PC-9 (cell line): Measurements from ENCODE around the gene OR6X1.

Experiments
- EZH2 ChIP-seq: fragments of 200-600 bp; sonication (generic); IDR thresholded peaks from 2 replicates; pipeline ENCODE4 v1.8.0; 2017; ENCODE audit warnings: antibody characterized with exemption, low read depth
- TF ChIP-seq, protein P1 (sequence below): fragments of 200-600 bp; sonication (generic); conservative IDR thresholded peaks from 2 replicates; pipeline ENCODE4 v1.6.1; 2017; ENCODE audit warnings: mixed run types, antibody characterized with exemption, mild to moderate bottlenecking, moderate library complexity

DNA sequence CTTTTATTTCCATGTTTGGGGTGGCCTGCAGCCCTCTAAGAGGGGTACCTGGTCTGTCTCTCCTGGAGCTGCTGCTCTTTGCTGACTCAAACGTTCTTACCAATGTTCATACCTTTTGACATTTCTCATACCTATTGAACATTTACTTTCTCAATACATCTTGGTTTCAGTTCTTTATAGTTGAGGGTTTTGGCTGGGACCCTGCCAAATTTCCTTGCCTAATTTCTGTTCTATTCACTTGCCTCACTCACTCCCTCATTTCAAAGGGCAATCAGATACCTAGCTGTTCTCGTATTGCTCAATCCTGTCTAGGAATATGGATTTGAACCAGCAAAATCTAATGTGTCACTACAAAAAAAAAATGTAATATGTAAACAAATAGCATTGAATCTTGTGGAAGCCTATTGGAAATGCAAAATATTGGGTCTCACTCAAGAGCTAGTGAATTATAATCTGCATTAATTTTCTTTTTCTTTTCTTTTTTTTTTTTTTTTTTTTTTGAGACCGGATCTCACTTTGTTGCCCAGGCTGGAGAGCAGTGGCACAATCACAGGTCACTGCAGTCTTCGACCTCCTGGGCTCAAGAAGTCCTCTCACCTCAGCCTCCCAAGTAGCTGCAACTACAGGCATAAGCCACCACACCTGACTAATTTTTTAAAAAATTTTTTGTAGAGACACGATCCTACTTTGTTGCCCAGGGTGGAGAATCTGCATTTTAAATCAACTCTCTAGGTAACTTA is 44.4 kb upstream of the OR6X1 start:
- TF ChIP-seq, protein P1, sequence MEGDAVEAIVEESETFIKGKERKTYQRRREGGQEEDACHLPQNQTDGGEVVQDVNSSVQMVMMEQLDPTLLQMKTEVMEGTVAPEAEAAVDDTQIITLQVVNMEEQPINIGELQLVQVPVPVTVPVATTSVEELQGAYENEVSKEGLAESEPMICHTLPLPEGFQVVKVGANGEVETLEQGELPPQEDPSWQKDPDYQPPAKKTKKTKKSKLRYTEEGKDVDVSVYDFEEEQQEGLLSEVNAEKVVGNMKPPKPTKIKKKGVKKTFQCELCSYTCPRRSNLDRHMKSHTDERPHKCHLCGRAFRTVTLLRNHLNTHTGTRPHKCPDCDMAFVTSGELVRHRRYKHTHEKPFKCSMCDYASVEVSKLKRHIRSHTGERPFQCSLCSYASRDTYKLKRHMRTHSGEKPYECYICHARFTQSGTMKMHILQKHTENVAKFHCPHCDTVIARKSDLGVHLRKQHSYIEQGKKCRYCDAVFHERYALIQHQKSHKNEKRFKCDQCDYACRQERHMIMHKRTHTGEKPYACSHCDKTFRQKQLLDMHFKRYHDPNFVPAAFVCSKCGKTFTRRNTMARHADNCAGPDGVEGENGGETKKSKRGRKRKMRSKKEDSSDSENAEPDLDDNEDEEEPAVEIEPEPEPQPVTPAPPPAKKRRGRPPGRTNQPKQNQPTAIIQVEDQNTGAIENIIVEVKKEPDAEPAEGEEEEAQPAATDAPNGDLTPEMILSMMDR = no peak
- no peak for TF ChIP-seq EZH2
